HepG2 (cell line): Measurements from ENCODE around the gene HECTD4. TPM values are rescaled to one million over a fixed set of nuclear protein-coding genes. Genes with fewer than 3 reads are reported as not detected.

Source experiments
- AKNA ChIP-seq: sonication (generic); formaldehyde crosslinking; IDR thresholded peaks from 2 replicates; pipeline ENCODE4 v1.4.0; 2020; ENCODE audit warnings: missing genetic modification reagents, borderline replicate concordance
- BCLAF1 ChIP-seq: fragments of 450-650 bp; IDR thresholded peaks from 2 replicates; pipeline ENCODE4 v1.6.1; 2017; ENCODE audit warnings: mild to moderate bottlenecking
- HDAC1 ChIP-seq: sonication (generic); formaldehyde crosslinking; IDR thresholded peaks from 2 replicates; pipeline ENCODE4 v1.5.1; 2020; ENCODE audit warnings: mild to moderate bottlenecking, missing genetic modification reagents
- PITX1 ChIP-seq: sonication (generic); formaldehyde crosslinking; IDR thresholded peaks from 2 replicates; pipeline ENCODE4 v1.5.1; 2020; ENCODE audit warnings: mild to moderate bottlenecking, missing genetic modification reagents
- RBM22 ChIP-seq: fragments of 200-400 bp; formaldehyde crosslinking; optimal IDR thresholded peaks from 2 replicates; pipeline ENCODE3; 2017; ENCODE audit warnings: mild to moderate bottlenecking, low read length, moderate library complexity
- SP5 ChIP-seq: IDR thresholded peaks from 2 replicates; pipeline ENCODE4 v1.6.1; 2016; ENCODE audit warnings: low read depth, borderline replicate concordance
- ZBTB2 ChIP-seq: sonication (generic); formaldehyde crosslinking; IDR thresholded peaks from 2 replicates; pipeline ENCODE4 v1.8.0; 2022; ENCODE audit warnings: low read depth, missing genetic modification reagents
- ZNF512 ChIP-seq: sonication (generic); formaldehyde crosslinking; IDR thresholded peaks from 2 replicates; pipeline ENCODE4 v1.4.0; 2020; ENCODE audit warnings: mild to moderate bottlenecking, missing genetic modification reagents
- ZNF513 ChIP-seq: sonication (generic); formaldehyde crosslinking; conservative IDR thresholded peaks from 2 replicates; pipeline ENCODE4 v1.5.0; 2020; ENCODE audit warnings: missing genetic modification reagents
- ZNF589 ChIP-seq: sonication (generic); formaldehyde crosslinking; conservative IDR thresholded peaks from 2 replicates; pipeline ENCODE4 v1.8.0; 2022; ENCODE audit warnings: mild to moderate bottlenecking, moderate library complexity, missing genetic modification reagents
- ZNF878 ChIP-seq: sonication (generic); formaldehyde crosslinking; IDR thresholded peaks from 2 replicates; pipeline ENCODE4 v1.8.1; 2023; ENCODE audit warnings: mild to moderate bottlenecking, missing genetic modification reagents, moderate library complexity
- polyA plus RNA-seq, 8 experiments: library from polyadenylated mRNA; depleted of rRNA in 3 of 8; stranded (reverse) in 7 of 8; unstranded in 1 of 8; fragments of >200 nt; fragmentation: Illumina TruSeq in 4 of 8; extraction: Trizol in 4 of 8; gene quantifications; 2 replicates each; pipeline versions ENCODE4 v1.2.1 to v1.2.3, GENCODE V29; 2011 to 2016; ENCODE audit warnings: low read depth in 4 of 8, missing spikeins in 1 of 8, mixed read lengths in 1 of 8; ENCODE audit not compliant: insufficient read depth in 1 of 8
- total RNA-seq, 5 experiments: library from RNA; depleted of rRNA; stranded (reverse); fragments of >200 nt; fragmentation: Illumina TruSeq; extraction: Trizol; gene quantifications; 2 replicates each; pipeline ENCODE4 v1.2.3, GENCODE V29; 2016; ENCODE audit warnings: low read depth in 1 of 5

Gene HECTD4
- total and polyA plus RNA-seq, 2 of the 13 experiments (the other 11 are each of a cell fraction or from before 2014, with no cell fraction given), result 9.0 to 11.4 TPM

GRCh38 chr12:112125250-112125999 lies 256.8 kb downstream of the HECTD4 start, which contains the start of gene TRAFD1 (continued):
- no peak for TF ChIP-seq BCLAF1
- no peak for TF ChIP-seq ZNF878
- TF ChIP-seq ZNF589 (CRISPR knock-in tag), result no peak
- TF ChIP-seq ZNF512, result no peak
- peak; percentile 63; the same call in 1 of the 2 replicates for TF ChIP-seq PITX1 (CRISPR knock-in tag)
- TF ChIP-seq RBM22, result no peak
- no peak for TF ChIP-seq ZNF513 (CRISPR knock-in tag)
- TF ChIP-seq AKNA (CRISPR knock-in tag), result 0 out of 2 replicates have a peak, but pooled peaks have one; percentile 55
- TF ChIP-seq HDAC1 (CRISPR knock-in tag), result peak; percentile 87; the same call in 1 of the 2 replicates
- peak; percentile 37; the same call in 1 of the 2 replicates for TF ChIP-seq SP5 (CRISPR knock-in tag)
- no peak for TF ChIP-seq ZBTB2 (CRISPR knock-in tag)
